Neural cell (in vitro differentiated cells): ENCODE results near the gene TNFRSF13B. TPM values are rescaled to one million over a fixed set of nuclear protein-coding genes. Genes with fewer than 3 reads are reported as not detected.

Experiments used
- H2AFZ ChIP-seq: fragments of 200-600, 300-800 bp; sonication (generic), shearing (Covaris generic); 2 replicates; pipeline ENCODE4 v1.6.0; 2014; ENCODE audit warnings: low read depth, mild to moderate bottlenecking, antibody characterized with exemption, low read length, moderate library complexity
- H3F3A ChIP-seq: fragments of 200-600 bp; shearing (Covaris generic); 2 replicates; pipeline ENCODE4 v1.6.1; 2016; ENCODE audit warnings: mild to moderate bottlenecking, moderate library complexity, mixed read lengths, antibody characterized with exemption, low read length; ENCODE audit not compliant: insufficient read depth, poor library complexity, severe bottlenecking
- H3K27ac ChIP-seq: fragments of 200-600, 300-800 bp; sonication (generic), shearing (Covaris generic); 2 replicates; pipeline ENCODE4 v1.5.1; 2014; ENCODE audit warnings: mild to moderate bottlenecking, low read length, moderate library complexity
- H3K27me3 ChIP-seq: fragments of 300-800, 200-600 bp; sonication (generic), shearing (Covaris generic); 2 replicates; pipeline ENCODE4 v1.6.0; 2014; ENCODE audit warnings: mild to moderate bottlenecking, low read depth, low read length, moderate library complexity; ENCODE audit not compliant: insufficient read depth
- H3K36me3 ChIP-seq: fragments of 300-800, 200-600 bp; sonication (generic), shearing (Covaris generic); 2 replicates; pipeline ENCODE4 v1.5.1; 2014; ENCODE audit warnings: mild to moderate bottlenecking, antibody characterized with exemption, low read length, moderate library complexity; ENCODE audit not compliant: insufficient read depth
- H3K4me2 ChIP-seq: fragments of 300-800, 200-600 bp; sonication (generic), shearing (Covaris generic); 2 replicates; pipeline ENCODE4 v1.6.0; 2014; ENCODE audit warnings: mild to moderate bottlenecking, low read length
- H3K4me3 ChIP-seq: fragments of 300-800, 200-600 bp; sonication (generic), shearing (Covaris generic); 2 replicates; pipeline ENCODE4 v1.5.1; 2014; ENCODE audit warnings: mild to moderate bottlenecking, low read length, moderate library complexity
- H3K79me2 ChIP-seq: fragments of 200-600 bp; shearing (Covaris generic); replicated peaks from 2 replicates; pipeline ENCODE4 v1.6.0; 2014; ENCODE audit warnings: mild to moderate bottlenecking, low read length, moderate library complexity; ENCODE audit not compliant: insufficient read depth
- H3K9ac ChIP-seq: fragments of 300-800, 200-600 bp; sonication (generic), shearing (Covaris generic); 2 replicates; pipeline ENCODE4 v1.6.1; 2016; ENCODE audit warnings: mild to moderate bottlenecking, low read length, mixed read lengths
- H3K9me2 ChIP-seq: fragments of 200-600 bp; shearing (Covaris generic); 2 replicates; pipeline ENCODE4 v1.6.1; 2016; ENCODE audit warnings: mild to moderate bottlenecking, low read length, mixed read lengths; ENCODE audit not compliant: insufficient read depth
- H3K9me3 ChIP-seq: fragments of 200-600, 300-800 bp; sonication (generic), shearing (Covaris generic); 2 replicates; pipeline ENCODE4 v1.6.1; 2016; ENCODE audit warnings: mild to moderate bottlenecking, mixed run types, low read length, moderate library complexity, mixed read lengths
- H4K20me1 ChIP-seq: fragments of 200-600 bp; shearing (Covaris generic); 2 replicates; pipeline ENCODE4 v1.6.1; 2016; ENCODE audit warnings: mild to moderate bottlenecking, mixed run types; ENCODE audit not compliant: insufficient read depth
- CTCF ChIP-seq: fragments of 450-650 bp; IDR thresholded peaks from 2 replicates; pipeline ENCODE4 v1.5.1; 2014; ENCODE audit warnings: antibody characterized with exemption, mild to moderate bottlenecking, moderate library complexity; ENCODE audit not compliant: poor library complexity, severe bottlenecking
- EP300 ChIP-seq: fragments of 450-650 bp; conservative IDR thresholded peaks from 2 replicates; pipeline ENCODE4 v1.6.1; 2014; ENCODE audit warnings: antibody characterized with exemption, mild to moderate bottlenecking, moderate library complexity; ENCODE audit not compliant: poor library complexity, severe bottlenecking
- EZH2 ChIP-seq: fragments of 200-600, 300-800 bp; shearing (Covaris generic), sonication (generic); IDR thresholded peaks from 2 replicates; pipeline ENCODE4 v1.6.1; 2014; ENCODE audit warnings: antibody characterized with exemption, low read length, borderline replicate concordance, mild to moderate bottlenecking; ENCODE audit not compliant: insufficient read depth, poor library complexity, severe bottlenecking
- MXI1 ChIP-seq: fragments of 450-650 bp; conservative IDR thresholded peaks from 2 replicates; pipeline ENCODE4 v1.6.1; 2014; ENCODE audit warnings: antibody characterized with exemption, mild to moderate bottlenecking; ENCODE audit not compliant: poor library complexity, severe bottlenecking
- POLR2AphosphoS5 ChIP-seq: IDR thresholded peaks from 2 replicates; pipeline ENCODE4 v1.6.1; 2012
- RAD21 ChIP-seq: fragments of 450-650 bp; conservative IDR thresholded peaks from 2 replicates; pipeline ENCODE4 v1.6.1; 2014; ENCODE audit warnings: antibody characterized with exemption, mild to moderate bottlenecking, moderate library complexity
- SMC3 ChIP-seq: fragments of 450-650 bp; conservative IDR thresholded peaks from 2 replicates; pipeline ENCODE4 v1.6.1; 2014; ENCODE audit warnings: antibody characterized with exemption, mild to moderate bottlenecking, moderate library complexity; ENCODE audit not compliant: poor library complexity
- TAF1 ChIP-seq: IDR thresholded peaks from 2 replicates; pipeline ENCODE4 v1.6.1; 2012; ENCODE audit warnings: low read depth
- polyA plus RNA-seq: library from polyadenylated mRNA; depleted of rRNA; stranded (reverse); fragments of >200 nt; gene quantifications from 2 replicates; pipeline ENCODE4 v1.2.3, GENCODE V29; 2014
- TF ChIP-seq, protein P1 (sequence below): IDR thresholded peaks from 2 replicates; pipeline ENCODE4 v1.6.1; 2012; ENCODE audit warnings: borderline replicate concordance

The TNFRSF13B gene
- polyA plus RNA-seq, 1 donor from 2014 or later = not detected

GRCh38 chr17:16929035-16929680 lies 42.8 kb downstream of the TNFRSF13B start:
- no peaks in the 10 kb centered on the region for H3K27me3 ChIP-seq
- no peaks in the 10 kb centered on the region for H3K9me3 ChIP-seq
- no peak overlapping the region for H3K9ac ChIP-seq
- no peak overlapping the region for H3K4me3 ChIP-seq
- no peaks in the 10 kb centered on the region for H3F3A ChIP-seq
- no peaks in the 10 kb centered on the region for H3K79me2 ChIP-seq
- no peaks in the 10 kb centered on the region for H3K36me3 ChIP-seq
- H4K20me1 ChIP-seq = no peaks in the 10 kb centered on the region
- H2AFZ ChIP-seq = no peak overlapping the region
- no peak overlapping the region for H3K27ac ChIP-seq
- TF ChIP-seq EP300 = no peak
- no peak for TF ChIP-seq RAD21
- no peak for TF ChIP-seq MXI1
- no peak for TF ChIP-seq EZH2
- H3K9me2 ChIP-seq = no peaks in the 10 kb centered on the region
- no peak overlapping the region for H3K4me2 ChIP-seq

DNA sequence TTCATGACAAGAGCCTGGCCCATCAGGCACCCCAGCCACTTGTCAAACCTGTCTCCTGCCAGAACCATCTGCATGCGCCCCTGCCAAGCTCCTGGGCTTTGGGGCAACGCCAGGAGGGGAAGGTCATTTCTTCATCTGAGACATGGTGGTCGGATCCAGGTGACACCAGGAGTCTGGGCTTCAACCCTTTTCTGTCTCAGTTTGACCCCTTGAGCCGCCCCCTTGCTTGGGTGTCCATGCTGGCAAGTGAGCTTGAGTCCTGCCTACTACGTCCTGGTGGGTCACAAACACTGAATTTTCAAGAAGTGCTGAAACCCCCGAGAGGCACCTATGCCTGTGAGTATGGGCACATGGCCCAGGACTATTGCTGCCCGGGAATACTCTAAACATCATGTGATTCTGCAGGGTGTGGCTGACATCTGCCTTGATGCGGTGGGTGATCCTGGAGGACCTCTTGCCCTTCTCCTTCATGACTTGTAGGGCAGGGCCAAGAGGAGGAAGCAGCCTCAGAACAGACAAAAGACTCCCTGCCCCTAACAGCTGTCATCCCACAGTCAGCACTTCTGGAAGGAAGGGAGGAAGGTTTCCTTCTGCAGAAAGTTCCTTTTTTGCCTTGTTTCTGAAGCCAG lies 43.4 kb downstream of the TNFRSF13B start:
- Histone ChIP-seq H3K9me3 (no peaks in the 10 kb centered on the region), H2AFZ (no peak overlapping the region), H3K27me3 (no peaks in the 10 kb centered on the region), H3K79me2 (no peaks in the 10 kb centered on the region), H3K9ac (no peak overlapping the region), H3K36me3 (no peaks in the 10 kb centered on the region), H4K20me1 (no peaks in the 10 kb centered on the region), H3K27ac (no peak overlapping the region), H3K9me2 (no peaks in the 10 kb centered on the region), H3F3A (no peaks in the 10 kb centered on the region), H3K4me3 (no peak overlapping the region), H3K4me2 (no peak overlapping the region)
- TF ChIP-seq MXI1 (no peak), POLR2AphosphoS5 (no peak), RAD21 (no peak), SMC3 (no peak), CTCF (no peak), EP300 (no peak), EZH2 (no peak), TAF1 (no peak)
- TF ChIP-seq, protein P1, sequence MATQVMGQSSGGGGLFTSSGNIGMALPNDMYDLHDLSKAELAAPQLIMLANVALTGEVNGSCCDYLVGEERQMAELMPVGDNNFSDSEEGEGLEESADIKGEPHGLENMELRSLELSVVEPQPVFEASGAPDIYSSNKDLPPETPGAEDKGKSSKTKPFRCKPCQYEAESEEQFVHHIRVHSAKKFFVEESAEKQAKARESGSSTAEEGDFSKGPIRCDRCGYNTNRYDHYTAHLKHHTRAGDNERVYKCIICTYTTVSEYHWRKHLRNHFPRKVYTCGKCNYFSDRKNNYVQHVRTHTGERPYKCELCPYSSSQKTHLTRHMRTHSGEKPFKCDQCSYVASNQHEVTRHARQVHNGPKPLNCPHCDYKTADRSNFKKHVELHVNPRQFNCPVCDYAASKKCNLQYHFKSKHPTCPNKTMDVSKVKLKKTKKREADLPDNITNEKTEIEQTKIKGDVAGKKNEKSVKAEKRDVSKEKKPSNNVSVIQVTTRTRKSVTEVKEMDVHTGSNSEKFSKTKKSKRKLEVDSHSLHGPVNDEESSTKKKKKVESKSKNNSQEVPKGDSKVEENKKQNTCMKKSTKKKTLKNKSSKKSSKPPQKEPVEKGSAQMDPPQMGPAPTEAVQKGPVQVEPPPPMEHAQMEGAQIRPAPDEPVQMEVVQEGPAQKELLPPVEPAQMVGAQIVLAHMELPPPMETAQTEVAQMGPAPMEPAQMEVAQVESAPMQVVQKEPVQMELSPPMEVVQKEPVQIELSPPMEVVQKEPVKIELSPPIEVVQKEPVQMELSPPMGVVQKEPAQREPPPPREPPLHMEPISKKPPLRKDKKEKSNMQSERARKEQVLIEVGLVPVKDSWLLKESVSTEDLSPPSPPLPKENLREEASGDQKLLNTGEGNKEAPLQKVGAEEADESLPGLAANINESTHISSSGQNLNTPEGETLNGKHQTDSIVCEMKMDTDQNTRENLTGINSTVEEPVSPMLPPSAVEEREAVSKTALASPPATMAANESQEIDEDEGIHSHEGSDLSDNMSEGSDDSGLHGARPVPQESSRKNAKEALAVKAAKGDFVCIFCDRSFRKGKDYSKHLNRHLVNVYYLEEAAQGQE = no peak
